GM12873 (cell line): ENCODE results near the gene VPS26B.

Source experiments
- CTCF ChIP-seq: IDR thresholded peaks from 2 replicates; pipeline ENCODE4 v1.5.1; 2012; ENCODE audit warnings: low read depth, mild to moderate bottlenecking, moderate library complexity, low read length, control low read depth; ENCODE audit not compliant: insufficient read depth; ENCODE audit errors: missing control alignments

VPS26B gene

DNA sequence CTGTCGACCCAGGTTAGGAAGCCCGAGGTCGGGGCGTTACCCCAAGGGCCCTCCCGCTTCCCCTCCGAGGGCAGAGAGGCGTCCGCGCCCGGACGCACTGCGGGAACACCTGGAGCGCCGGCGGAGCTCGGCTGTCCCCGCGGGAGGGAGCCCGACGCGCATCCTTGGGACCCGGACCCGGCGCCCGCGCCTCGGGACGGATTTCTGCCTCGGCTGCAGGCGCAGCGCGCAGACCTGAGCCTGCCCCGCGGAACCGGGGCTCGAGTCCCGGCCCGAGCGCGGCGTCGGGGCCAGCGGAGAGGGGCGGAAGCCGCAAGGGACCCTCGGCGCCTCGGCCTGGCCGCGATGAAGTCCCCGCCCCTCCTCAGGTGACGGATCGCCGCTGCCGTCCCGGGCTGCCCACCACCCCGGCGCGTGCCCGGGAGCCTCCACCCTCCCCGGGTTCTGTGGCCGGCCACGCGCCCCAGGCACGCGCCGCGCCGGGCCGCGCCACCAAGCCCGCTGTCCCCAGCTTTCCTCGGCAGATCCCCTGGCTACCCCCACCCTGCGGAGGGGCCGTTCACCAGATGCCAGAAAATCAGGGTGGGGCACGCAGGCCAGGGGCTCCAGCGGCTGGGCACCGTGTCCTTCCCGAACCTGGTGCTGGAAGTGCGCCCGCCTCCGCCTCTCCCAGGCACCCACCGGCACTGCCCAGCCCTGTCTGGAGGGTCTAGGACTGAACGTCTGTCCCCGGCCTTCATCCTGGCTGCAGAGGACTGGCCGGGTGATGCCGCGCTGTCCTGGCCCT, 52.1 kb downstream of the VPS26B start:
- TF ChIP-seq CTCF: no peak

DNA sequence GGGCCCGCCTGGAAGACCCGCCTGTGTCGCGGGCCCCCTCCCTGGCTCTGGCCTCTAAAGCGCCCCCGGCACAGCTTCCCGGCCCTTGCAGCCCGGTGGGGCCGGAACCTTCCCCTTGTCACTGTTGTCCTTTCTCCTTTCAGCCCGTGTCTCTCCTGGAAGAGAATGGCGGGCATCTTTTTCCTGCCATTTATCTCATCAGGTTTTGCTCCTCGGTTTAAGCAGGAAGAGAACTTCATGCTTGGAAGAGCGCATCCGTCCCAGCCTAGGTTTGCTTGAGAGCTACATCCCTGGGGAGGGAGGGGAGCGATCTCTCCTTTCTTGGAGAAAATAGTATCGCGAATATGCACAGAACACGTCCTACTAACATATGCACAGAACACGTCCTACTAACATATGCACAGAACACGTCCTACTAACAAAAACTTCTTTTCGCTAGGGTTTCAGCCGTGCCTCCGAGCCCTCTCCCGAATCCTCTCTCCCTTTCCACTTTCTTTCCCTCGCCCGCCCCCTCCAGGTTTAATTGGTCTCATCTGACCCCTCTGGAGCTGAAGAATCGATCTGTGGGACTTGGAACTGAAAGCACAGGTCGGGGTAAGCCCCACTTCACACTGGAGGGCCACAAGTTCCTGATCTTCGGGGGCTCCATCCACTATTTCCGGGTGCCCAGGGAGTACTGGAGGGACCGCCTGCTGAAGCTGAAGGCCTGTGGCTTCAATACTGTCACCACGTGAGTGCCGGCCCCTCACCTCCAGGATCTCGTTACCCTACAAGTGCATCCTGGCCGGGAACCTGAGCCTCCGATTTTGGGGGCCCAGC, 52.9 kb downstream of the VPS26B start:
- TF ChIP-seq CTCF: no peak

DNA sequence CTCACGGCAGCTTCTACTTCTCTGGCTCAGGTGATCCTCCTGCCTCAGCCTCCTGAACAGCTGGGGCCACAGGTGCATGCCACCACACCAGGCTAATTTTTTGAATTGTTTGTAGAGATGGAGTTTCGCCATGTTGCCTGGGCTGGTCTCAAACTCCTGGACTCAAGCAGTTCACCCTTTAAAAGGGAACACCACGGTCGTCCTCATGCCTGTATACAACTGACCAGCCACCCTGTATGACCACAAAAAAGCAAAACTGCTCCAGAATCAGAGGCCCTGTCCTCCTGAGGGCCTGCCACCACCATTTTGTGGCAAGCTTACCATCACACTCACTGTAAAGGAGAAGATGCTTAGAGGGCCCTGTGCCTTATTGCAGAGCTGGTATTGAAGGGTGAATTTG, 53.9 kb downstream of the VPS26B start:
- TF ChIP-seq CTCF: no peak

DNA sequence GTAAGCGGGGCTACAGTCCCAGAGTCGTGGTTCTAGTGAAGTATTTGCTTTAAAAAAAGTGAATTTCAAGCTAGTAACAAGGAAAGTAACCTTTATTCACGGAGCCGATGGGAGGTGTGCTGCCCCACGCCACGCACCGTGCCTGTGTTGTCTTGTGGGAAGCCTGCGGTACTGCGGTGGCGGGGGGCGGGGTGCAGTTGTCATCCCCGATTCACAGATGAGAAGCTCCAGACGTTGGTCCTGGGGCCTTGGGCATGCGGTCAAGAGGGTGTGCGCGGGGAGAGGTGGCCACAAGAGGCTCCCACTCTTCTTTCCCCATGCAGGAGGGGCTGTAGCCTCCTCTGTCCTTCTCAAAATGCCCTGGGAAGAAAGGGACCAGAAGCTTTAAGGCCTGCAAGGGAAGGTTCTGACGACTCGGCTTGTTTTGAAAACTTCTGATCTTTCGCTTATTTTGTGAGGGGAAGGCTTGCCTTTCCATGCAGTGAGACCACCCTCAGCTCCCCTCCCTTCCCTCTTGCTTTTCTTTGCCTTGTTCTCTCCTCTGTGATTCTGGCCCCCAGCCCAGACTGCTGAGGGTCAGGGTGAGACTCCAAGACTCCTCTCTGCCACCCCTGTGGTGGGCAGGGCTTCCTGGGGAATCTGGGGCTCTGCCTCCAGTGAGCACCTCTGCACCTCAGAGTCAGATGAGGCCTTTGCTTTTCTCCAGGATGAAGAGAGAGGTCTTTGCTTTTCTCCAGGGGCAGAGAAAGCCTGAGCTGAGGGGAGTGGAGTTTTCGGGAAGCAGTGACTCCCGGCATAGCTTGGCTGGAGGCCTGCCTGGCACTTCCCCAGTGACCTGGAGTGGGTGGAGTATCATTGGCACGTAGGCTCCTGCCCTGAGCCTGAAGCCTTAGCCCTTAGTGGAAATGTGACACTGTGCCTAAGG, 57.9 kb downstream of the VPS26B start:
- no peak for TF ChIP-seq CTCF

DNA sequence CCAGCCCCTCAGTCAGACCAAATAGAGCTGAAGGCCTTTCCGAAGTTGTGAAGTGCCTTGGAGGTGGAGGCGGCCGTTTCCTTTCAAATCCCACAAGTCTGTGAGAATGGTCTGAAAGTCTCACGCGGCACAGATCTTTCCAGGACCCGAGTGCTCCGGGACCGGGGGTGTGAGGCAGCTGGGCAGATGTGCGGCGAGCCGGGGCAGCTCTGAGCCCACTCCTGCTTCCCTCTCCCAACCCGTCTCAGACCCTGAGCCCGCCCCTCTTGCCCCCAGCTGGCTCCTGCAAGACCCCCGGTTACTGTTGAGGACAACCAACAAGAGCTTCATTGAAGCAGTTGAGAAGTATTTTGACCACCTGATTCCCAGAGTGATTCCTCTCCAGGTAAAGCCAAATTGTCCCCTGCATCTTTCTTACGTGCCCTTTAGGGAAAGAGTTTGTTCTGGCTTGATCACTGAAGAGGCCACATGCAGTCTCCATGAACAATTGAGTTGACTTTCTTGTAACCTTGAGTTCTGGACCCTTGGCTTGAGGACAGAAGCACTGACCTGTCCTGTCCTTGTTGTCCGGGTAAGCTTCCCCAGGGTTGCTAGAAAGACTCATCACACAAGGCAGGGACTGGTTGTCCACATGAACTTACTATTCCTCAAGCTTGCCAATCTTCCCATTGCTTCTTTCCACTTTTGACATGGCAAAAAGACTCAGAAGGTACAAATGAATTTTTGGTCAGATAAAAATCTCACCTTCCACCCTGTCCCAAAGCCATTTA, 59.2 kb downstream of the VPS26B start:
- no peak for TF ChIP-seq CTCF

- TF ChIP-seq CTCF: no peak
These were observed 63.1 kb downstream of the VPS26B start for GRCh38 chr11:134287561-134287960.
